Memory B cell (primary cell): Measurements from ENCODE around the gene CSGALNACT2.

Experiments
- ATAC-seq: fragments of 150-1000 bp; cut with Tn5 transposase; 2 replicates; pipeline ENCODE4 v1.10.0; 2021; ENCODE audit warnings: low read depth, mild to moderate bottlenecking, moderate library complexity
- DNase-seq, 2 donors: peaks; one replicate each; pipeline ENCODE4 v3.0.0; 2022; ENCODE audit warnings: low spot score in 2 of 2
- H3K27ac Mint-ChIP-seq: one replicate; pipeline ENCODE4 v1.8.0; 2022; ENCODE audit warnings: mild to moderate bottlenecking, moderate library complexity, mixed read lengths
- H3K27me3 Mint-ChIP-seq: one replicate; pipeline ENCODE4 v1.8.0; 2022; ENCODE audit warnings: mixed read lengths
- H3K36me3 Mint-ChIP-seq: one replicate; pipeline ENCODE4 v1.8.0; 2022; ENCODE audit warnings: mild to moderate bottlenecking, mixed read lengths
- H3K4me1 Mint-ChIP-seq: one replicate; pipeline ENCODE4 v1.8.0; 2022; ENCODE audit warnings: mixed read lengths
- H3K4me3 Mint-ChIP-seq: one replicate; pipeline ENCODE4 v1.8.0; 2022; ENCODE audit warnings: mild to moderate bottlenecking, moderate library complexity, mixed read lengths
- H3K9me3 Mint-ChIP-seq: one replicate; pipeline ENCODE4 v1.8.0; 2022; ENCODE audit warnings: mixed read lengths

Gene CSGALNACT2

GRCh38 chr10:43199088-43199683, 60.9 kb downstream of the CSGALNACT2 start:
- Mint-ChIP-seq H3K9me3 (no peaks in the 10 kb centered on the region), H3K27ac (no peak overlapping the region), H3K4me1 (peaks cover 6% of the 10 kb centered on the region), H3K27me3 (no peaks in the 10 kb centered on the region), H3K4me3 (no peak overlapping the region), H3K36me3 (no peaks in the 10 kb centered on the region)
- ATAC-seq (no peak), DNase-seq (no peak)

GRCh38 chr10:43199684-43200537, 61.7 kb downstream of the CSGALNACT2 start:
- ATAC-seq (no peak), DNase-seq (no peak)
- Mint-ChIP-seq H3K4me1 (peaks cover 6% of the 10 kb centered on the region), H3K4me3 (no peak overlapping the region), H3K36me3 (no peaks in the 10 kb centered on the region), H3K27me3 (no peaks in the 10 kb centered on the region), H3K27ac (no peak overlapping the region), H3K9me3 (no peaks in the 10 kb centered on the region)

- H3K27me3 Mint-ChIP-seq, result no peaks in the 10 kb centered on the region
- no peak for DNase-seq
- no peak overlapping the region for H3K4me3 Mint-ChIP-seq
- no peaks in the 10 kb centered on the region for H3K9me3 Mint-ChIP-seq
- H3K36me3 Mint-ChIP-seq, result no peaks in the 10 kb centered on the region
- peaks cover 6% of the 10 kb centered on the region for H3K4me1 Mint-ChIP-seq
- no peak for ATAC-seq
- no peak overlapping the region for H3K27ac Mint-ChIP-seq
Observed at GRCh38 chr10:43200538-43201390, 62.5 kb downstream of the CSGALNACT2 start.

GRCh38 chr10:43201545-43202131, 63.4 kb downstream of the CSGALNACT2 start:
- H3K4me1 Mint-ChIP-seq, result peaks cover 6% of the 10 kb centered on the region
- no peaks in the 10 kb centered on the region for H3K36me3 Mint-ChIP-seq
- no peak for DNase-seq
- ATAC-seq, result peak; percentile 11
- no peaks in the 10 kb centered on the region for H3K27me3 Mint-ChIP-seq
- no peak overlapping the region for H3K27ac Mint-ChIP-seq
- peak overlapping the region; percentile 32 for H3K4me3 Mint-ChIP-seq
- no peaks in the 10 kb centered on the region for H3K9me3 Mint-ChIP-seq

- Mint-ChIP-seq H3K4me1 (peaks cover 6% of the 10 kb centered on the region), H3K36me3 (no peaks in the 10 kb centered on the region), H3K27me3 (no peaks in the 10 kb centered on the region), H3K9me3 (no peaks in the 10 kb centered on the region), H3K4me3 (peak overlapping the region; percentile 70), H3K27ac (no peak overlapping the region)
- peak; percentile 67 for ATAC-seq
- peak; percentile 29 to 44 for DNase-seq
Observed at GRCh38 chr10:43202224-43202656, 64.0 kb downstream of the CSGALNACT2 start.

GRCh38 chr10:43202657-43203447, 64.6 kb downstream of the CSGALNACT2 start:
- peak; percentile 60 for ATAC-seq
- DNase-seq, result peak in 1 of 2 donors; percentile 45
- Mint-ChIP-seq H3K27ac (no peak overlapping the region), H3K36me3 (no peaks in the 10 kb centered on the region), H3K9me3 (no peaks in the 10 kb centered on the region), H3K27me3 (no peaks in the 10 kb centered on the region), H3K4me1 (peaks cover 6% of the 10 kb centered on the region), H3K4me3 (peak overlapping the region; percentile 70)

GRCh38 chr10:43203448-43204041, 65.3 kb downstream of the CSGALNACT2 start:
- H3K36me3 Mint-ChIP-seq, result no peaks in the 10 kb centered on the region
- peak overlapping the region; percentile 72 for H3K4me3 Mint-ChIP-seq
- H3K4me1 Mint-ChIP-seq, result peaks cover 6% of the 10 kb centered on the region
- no peak overlapping the region for H3K27ac Mint-ChIP-seq
- no peaks in the 10 kb centered on the region for H3K27me3 Mint-ChIP-seq
- DNase-seq (peak in 1 of 2 donors; percentile 45), ATAC-seq (peak; percentile 37)
- no peaks in the 10 kb centered on the region for H3K9me3 Mint-ChIP-seq

GRCh38 chr10:43204042-43204942, 66.0 kb downstream of the CSGALNACT2 start:
- DNase-seq (no peak), ATAC-seq (no peak)
- Mint-ChIP-seq H3K27me3 (no peaks in the 10 kb centered on the region), H3K9me3 (no peaks in the 10 kb centered on the region), H3K4me3 (no peak overlapping the region), H3K36me3 (no peaks in the 10 kb centered on the region), H3K27ac (no peak overlapping the region), H3K4me1 (peaks cover 6% of the 10 kb centered on the region)

- Mint-ChIP-seq H3K9me3 (no peaks in the 10 kb centered on the region), H3K4me3 (no peak overlapping the region), H3K4me1 (peaks cover 6% of the 10 kb centered on the region), H3K36me3 (no peaks in the 10 kb centered on the region), H3K27me3 (no peaks in the 10 kb centered on the region), H3K27ac (no peak overlapping the region)
- peak in 1 of 2 donors; percentile 46 for DNase-seq
- peak; percentile 55 for ATAC-seq
Observed at GRCh38 chr10:43204943-43205671, 66.9 kb downstream of the CSGALNACT2 start.

GRCh38 chr10:43205681-43206390, 67.6 kb downstream of the CSGALNACT2 start:
- Mint-ChIP-seq H3K4me1 (peaks cover 6% of the 10 kb centered on the region), H3K4me3 (no peak overlapping the region), H3K27ac (no peak overlapping the region), H3K9me3 (no peaks in the 10 kb centered on the region), H3K36me3 (no peaks in the 10 kb centered on the region), H3K27me3 (no peaks in the 10 kb centered on the region)
- ATAC-seq (no peak), DNase-seq (no peak)
